Measurements from ENCODE around the gene UBR3. TPM values are rescaled to one million over a fixed set of nuclear protein-coding genes. Genes with fewer than 3 reads are reported as not detected.

UBR3 gene
- polyA plus RNA-seq, 2 of the 4 experiments (the other 2 are of a cell fraction): 11.0 to 23.1 TPM

- ChIA-PET CTCF (interaction anchor here (1.1 kb wide), 1 partner anchor 88 kb away, joined by 3 read pairs; no protein-coding TSS in a partner anchor), POLR2A (no interaction called here)
- WGBS (ENCODE audit: missing lambda C conversion rate): 98% methylated on average over 2 of the region's 2 CpGs
- H3K4me3 ChIP-seq: no peak overlapping the region
- TF ChIP-seq HOXB13 (CRISPR knock-in tag; IDR thresholded peaks at IDR 0.05; ENCODE audit: low read depth) (no peak), BCL3 (IDR thresholded peaks at IDR 0.05) (no peak), NR3C1 (IDR thresholded peaks at IDR 0.05) (no peak), PHF8 (IDR thresholded peaks at IDR 0.05; ENCODE audit: borderline replicate concordance, low read depth) (no peak), FOXS1 (CRISPR knock-in tag; IDR thresholded peaks at IDR 0.05) (no peak), NPAS2 (CRISPR knock-in tag; IDR thresholded peaks at IDR 0.05; ENCODE audit: borderline replicate concordance) (no peak), CBX8 (IDR thresholded peaks at IDR 0.05) (no peak), HDAC2 (IDR thresholded peaks at IDR 0.05) (no peak), CTCF (IDR thresholded peaks at IDR 0.05) (no peak), HOXB5 (CRISPR knock-in tag; IDR thresholded peaks at IDR 0.05) (no peak), JUN (IDR thresholded peaks at IDR 0.05) (no peak), BHLHE40 (IDR thresholded peaks at IDR 0.05; ENCODE audit: low read depth, low read length) (no peak), ZC3H11A (IDR thresholded peaks at IDR 0.05) (no peak), HES2 (IDR thresholded peaks at IDR 0.05) (no peak), RCOR1 (IDR thresholded peaks at IDR 0.05; ENCODE audit: low read depth, low read length) (no peak)
- TF ChIP-seq, protein P1, sequence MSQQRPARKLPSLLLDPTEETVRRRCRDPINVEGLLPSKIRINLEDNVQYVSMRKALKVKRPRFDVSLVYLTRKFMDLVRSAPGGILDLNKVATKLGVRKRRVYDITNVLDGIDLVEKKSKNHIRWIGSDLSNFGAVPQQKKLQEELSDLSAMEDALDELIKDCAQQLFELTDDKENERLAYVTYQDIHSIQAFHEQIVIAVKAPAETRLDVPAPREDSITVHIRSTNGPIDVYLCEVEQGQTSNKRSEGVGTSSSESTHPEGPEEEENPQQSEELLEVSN (IDR thresholded peaks at IDR 0.05; ENCODE audit: borderline replicate concordance, low read depth): no peak
- TF ChIP-seq, protein P2, sequence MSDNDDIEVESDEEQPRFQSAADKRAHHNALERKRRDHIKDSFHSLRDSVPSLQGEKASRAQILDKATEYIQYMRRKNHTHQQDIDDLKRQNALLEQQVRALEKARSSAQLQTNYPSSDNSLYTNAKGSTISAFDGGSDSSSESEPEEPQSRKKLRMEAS (IDR thresholded peaks at IDR 0.05): no peak
- ATAC-seq (no peak), FAIRE-seq (no peak), DNase-seq (ENCODE audit: low read depth in 1 of 2, low spot score in 1 of 2) (no peak)
- H3K9me3 ChIP-seq: no peaks in the 10 kb centered on the region
- H3K27ac ChIP-seq: no peak overlapping the region
- H3K4me2 ChIP-seq: no peak overlapping the region
- H3K4me1 ChIP-seq: no peaks in the 10 kb centered on the region
These were observed 11.7 kb downstream of the UBR3 start for GRCh38 chr2:169838743-169839489.

DNA sequence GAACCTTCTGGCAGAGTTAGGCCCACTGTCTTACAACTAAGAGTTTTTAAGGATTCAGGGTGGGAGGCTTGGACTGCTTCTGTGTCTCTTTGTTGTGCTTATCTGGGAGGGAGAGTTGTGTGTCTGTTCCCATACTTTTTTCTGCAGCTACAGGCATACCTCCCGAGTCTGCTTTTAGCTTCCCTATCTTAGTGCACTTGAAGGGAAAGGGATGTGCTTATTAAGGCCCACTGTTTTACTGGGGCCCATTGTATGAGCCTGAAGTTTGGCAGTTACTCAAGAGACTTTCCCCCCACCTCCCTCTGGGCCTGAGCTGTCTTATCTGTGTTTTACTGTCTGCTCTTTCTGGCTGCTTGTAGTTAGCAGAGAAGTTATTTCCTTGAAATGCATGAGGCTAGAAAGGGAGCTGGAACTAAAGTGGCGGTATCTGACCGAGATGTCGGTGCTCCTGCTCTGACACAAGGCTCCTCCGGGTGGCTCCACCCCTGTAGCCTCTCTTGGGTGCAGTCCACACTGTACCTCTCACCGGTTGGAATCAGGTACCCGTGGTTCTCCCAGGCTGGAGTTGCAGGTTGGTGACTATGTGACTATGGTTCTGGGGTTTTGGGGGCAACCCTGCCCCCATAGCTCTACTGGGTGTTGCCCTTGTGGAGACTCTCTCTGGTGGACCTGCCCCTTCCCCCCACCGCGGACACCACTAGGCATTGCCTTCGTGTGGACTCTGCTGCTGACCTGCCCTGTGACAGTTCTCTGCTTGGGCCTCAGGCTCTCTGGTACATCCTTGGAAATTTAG, 12.9 kb downstream of the UBR3 start:
- POLR2A ChIA-PET: no interaction called here
- Histone ChIP-seq H3K4me1 (no peaks in the 10 kb centered on the region), H3K9me3 (no peaks in the 10 kb centered on the region), H3K4me3 (no peak overlapping the region), H3K27ac (no peak overlapping the region), H3K4me2 (no peak overlapping the region)
- no peak for DNase-seq (ENCODE audit: low read depth in 1 of 2, low spot score in 1 of 2)
- FAIRE-seq: no peak
- CTCF ChIA-PET: no interaction called here
- WGBS (ENCODE audit: missing lambda C conversion rate): 80% methylated on average over 10 of the region's 10 CpGs
- ATAC-seq: peak; percentile 68 to 77
- TF ChIP-seq CTCF (IDR thresholded peaks at IDR 0.05) (no peak), HOXB13 (CRISPR knock-in tag; IDR thresholded peaks at IDR 0.05; ENCODE audit: low read depth) (no peak), POLR2AphosphoS2 (conservative IDR thresholded peaks at IDR 0.05; ENCODE audit: low read length) (no peak), RFX5 (IDR thresholded peaks at IDR 0.05) (no peak), CHD2 (IDR thresholded peaks at IDR 0.05; ENCODE audit: low read length, partially characterized antibody) (no peak), HES2 (IDR thresholded peaks at IDR 0.05) (no peak), EP300 (IDR thresholded peaks at IDR 0.05) (no peak), RAD21 (conservative IDR thresholded peaks at IDR 0.05 in 1 of 2, IDR thresholded peaks at IDR 0.05 in 1 of 2) (no peak), HOXB5 (CRISPR knock-in tag; IDR thresholded peaks at IDR 0.05) (no peak), EHMT2 (IDR thresholded peaks at IDR 0.05; ENCODE audit: low read depth) (no peak), JUNB (IDR thresholded peaks at IDR 0.05) (no peak), KDM1A (IDR thresholded peaks at IDR 0.05; ENCODE audit: low read depth) (no peak), NFE2L2 (conservative IDR thresholded peaks at IDR 0.05; ENCODE audit: low read length) (no peak), CHD4 (IDR thresholded peaks at IDR 0.05; ENCODE audit: borderline replicate concordance) (no peak), USF2 (IDR thresholded peaks at IDR 0.05) (no peak)
- TF ChIP-seq, protein P2 (IDR thresholded peaks at IDR 0.05): no peak
